Measurements from ENCODE around the gene ZNF426.

DNA sequence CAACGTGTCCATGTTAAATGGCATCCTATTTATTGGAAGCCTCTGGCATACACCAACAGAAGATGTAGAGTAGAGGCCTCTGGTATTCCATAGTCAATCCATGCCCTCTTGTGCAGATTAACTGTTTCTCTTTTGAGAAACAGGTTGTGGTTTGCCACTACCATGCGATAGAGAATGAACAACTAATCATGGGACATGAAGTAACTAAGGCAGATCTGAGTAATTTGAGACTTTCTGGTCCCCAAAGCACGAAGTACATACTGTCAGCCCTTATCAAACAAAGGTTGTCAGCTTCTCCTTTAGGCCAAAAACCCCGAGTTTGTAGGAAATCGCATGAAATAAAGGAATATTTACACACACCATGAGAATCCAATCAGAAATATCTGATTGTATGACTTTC is 42.3 kb upstream of the ZNF426 start:
- TF ChIP-seq ZNF121 (CRISPR knock-in tag; IDR thresholded peaks at IDR 0.05): no peak
- TF ChIP-seq, protein P1, sequence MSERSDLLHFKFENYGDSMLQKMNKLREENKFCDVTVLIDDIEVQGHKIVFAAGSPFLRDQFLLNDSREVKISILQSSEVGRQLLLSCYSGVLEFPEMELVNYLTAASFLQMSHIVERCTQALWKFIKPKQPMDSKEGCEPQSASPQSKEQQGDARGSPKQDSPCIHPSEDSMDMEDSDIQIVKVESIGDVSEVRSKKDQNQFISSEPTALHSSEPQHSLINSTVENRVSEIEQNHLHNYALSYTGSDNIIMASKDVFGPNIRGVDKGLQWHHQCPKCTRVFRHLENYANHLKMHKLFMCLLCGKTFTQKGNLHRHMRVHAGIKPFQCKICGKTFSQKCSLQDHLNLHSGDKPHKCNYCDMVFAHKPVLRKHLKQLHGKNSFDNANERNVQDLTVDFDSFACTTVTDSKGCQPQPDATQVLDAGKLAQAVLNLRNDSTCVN (CRISPR knock-in tag; IDR thresholded peaks at IDR 0.05; ENCODE audit: borderline replicate concordance): no peak
- TF ChIP-seq, protein P2, sequence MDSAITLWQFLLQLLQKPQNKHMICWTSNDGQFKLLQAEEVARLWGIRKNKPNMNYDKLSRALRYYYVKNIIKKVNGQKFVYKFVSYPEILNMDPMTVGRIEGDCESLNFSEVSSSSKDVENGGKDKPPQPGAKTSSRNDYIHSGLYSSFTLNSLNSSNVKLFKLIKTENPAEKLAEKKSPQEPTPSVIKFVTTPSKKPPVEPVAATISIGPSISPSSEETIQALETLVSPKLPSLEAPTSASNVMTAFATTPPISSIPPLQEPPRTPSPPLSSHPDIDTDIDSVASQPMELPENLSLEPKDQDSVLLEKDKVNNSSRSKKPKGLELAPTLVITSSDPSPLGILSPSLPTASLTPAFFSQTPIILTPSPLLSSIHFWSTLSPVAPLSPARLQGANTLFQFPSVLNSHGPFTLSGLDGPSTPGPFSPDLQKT (CRISPR knock-in tag; IDR thresholded peaks at IDR 0.05; ENCODE audit: borderline replicate concordance): no peak
- no peak for TF ChIP-seq ZZZ3 (CRISPR knock-in tag; IDR thresholded peaks at IDR 0.05; ENCODE audit: borderline replicate concordance)
- TF ChIP-seq POLR2A (IDR thresholded peaks at IDR 0.05; ENCODE audit: insufficient read depth in 1 of 2, low read depth in 2 of 2, low read length in 2 of 2): no peak
- TF ChIP-seq MAFK (conservative IDR thresholded peaks at IDR 0.05 in 1 of 2, IDR thresholded peaks at IDR 0.05 in 1 of 2; ENCODE audit: low read length in 2 of 2): no peak
- TF ChIP-seq, protein P3, sequence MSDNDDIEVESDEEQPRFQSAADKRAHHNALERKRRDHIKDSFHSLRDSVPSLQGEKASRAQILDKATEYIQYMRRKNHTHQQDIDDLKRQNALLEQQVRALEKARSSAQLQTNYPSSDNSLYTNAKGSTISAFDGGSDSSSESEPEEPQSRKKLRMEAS (IDR thresholded peaks at IDR 0.05): no peak
- TF ChIP-seq, protein P4, sequence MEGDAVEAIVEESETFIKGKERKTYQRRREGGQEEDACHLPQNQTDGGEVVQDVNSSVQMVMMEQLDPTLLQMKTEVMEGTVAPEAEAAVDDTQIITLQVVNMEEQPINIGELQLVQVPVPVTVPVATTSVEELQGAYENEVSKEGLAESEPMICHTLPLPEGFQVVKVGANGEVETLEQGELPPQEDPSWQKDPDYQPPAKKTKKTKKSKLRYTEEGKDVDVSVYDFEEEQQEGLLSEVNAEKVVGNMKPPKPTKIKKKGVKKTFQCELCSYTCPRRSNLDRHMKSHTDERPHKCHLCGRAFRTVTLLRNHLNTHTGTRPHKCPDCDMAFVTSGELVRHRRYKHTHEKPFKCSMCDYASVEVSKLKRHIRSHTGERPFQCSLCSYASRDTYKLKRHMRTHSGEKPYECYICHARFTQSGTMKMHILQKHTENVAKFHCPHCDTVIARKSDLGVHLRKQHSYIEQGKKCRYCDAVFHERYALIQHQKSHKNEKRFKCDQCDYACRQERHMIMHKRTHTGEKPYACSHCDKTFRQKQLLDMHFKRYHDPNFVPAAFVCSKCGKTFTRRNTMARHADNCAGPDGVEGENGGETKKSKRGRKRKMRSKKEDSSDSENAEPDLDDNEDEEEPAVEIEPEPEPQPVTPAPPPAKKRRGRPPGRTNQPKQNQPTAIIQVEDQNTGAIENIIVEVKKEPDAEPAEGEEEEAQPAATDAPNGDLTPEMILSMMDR (CRISPR knock-in tag; IDR thresholded peaks at IDR 0.05): no peak
- TF ChIP-seq JUND (CRISPR knock-in tag; IDR thresholded peaks at IDR 0.05): no peak
